ENCODE results near the gene ZNG1A. TPM values are rescaled to one million over a fixed set of nuclear protein-coding genes. Genes with fewer than 3 reads are reported as not detected.
A peak's percentile ranks its signal among the peaks of the same experiment; 100 is the strongest.
"Not testable (repeated sequence)": the region's sequence is repeated elsewhere in the genome, so short reads cannot be mapped to it uniquely, and the experiment has no call there.

The ZNG1A gene
- total RNA-seq = 29.6 and 30.3 TPM in 2 replicates

- intact Hi-C loops (cut with micrococcal nuclease); H3K27me3 Mint-ChIP-seq; H3K4me1 Mint-ChIP-seq; H3K36me3 Mint-ChIP-seq (ENCODE audit: low read depth); H3K9me3 Mint-ChIP-seq: not testable (repeated sequence)
- Mint-ChIP-seq H3K27ac (peak within 1 kb of the TSS; percentile 78), H3K4me3 (peak within 1 kb of the TSS; percentile 86)
- peak; percentile 55 for DNase-seq
These were observed at the start of gene ZNG1A for GRCh38 chr9:178970-179383. TSS of gene ZNG1A (minus strand) at chr9:179056. CDS start at chr9:178969, 87 bp downstream.

- H3K27me3 Mint-ChIP-seq = no peaks in the 10 kb centered on the region
- peaks cover 13% of the 10 kb centered on the region for H3K9me3 Mint-ChIP-seq
- intact Hi-C loops (cut with micrococcal nuclease) = no loop called here
- H3K4me1 Mint-ChIP-seq = peaks cover 17% of the 10 kb centered on the region
- no peak overlapping the region for H3K27ac Mint-ChIP-seq
- no peak overlapping the region for H3K4me3 Mint-ChIP-seq
- peak; percentile 39 for DNase-seq
- H3K36me3 Mint-ChIP-seq (ENCODE audit: low read depth) = peaks cover 16% of the 10 kb centered on the region
These were observed 49.0 kb upstream of the ZNG1A start for GRCh38 chr9:227860-228259.

DNA sequence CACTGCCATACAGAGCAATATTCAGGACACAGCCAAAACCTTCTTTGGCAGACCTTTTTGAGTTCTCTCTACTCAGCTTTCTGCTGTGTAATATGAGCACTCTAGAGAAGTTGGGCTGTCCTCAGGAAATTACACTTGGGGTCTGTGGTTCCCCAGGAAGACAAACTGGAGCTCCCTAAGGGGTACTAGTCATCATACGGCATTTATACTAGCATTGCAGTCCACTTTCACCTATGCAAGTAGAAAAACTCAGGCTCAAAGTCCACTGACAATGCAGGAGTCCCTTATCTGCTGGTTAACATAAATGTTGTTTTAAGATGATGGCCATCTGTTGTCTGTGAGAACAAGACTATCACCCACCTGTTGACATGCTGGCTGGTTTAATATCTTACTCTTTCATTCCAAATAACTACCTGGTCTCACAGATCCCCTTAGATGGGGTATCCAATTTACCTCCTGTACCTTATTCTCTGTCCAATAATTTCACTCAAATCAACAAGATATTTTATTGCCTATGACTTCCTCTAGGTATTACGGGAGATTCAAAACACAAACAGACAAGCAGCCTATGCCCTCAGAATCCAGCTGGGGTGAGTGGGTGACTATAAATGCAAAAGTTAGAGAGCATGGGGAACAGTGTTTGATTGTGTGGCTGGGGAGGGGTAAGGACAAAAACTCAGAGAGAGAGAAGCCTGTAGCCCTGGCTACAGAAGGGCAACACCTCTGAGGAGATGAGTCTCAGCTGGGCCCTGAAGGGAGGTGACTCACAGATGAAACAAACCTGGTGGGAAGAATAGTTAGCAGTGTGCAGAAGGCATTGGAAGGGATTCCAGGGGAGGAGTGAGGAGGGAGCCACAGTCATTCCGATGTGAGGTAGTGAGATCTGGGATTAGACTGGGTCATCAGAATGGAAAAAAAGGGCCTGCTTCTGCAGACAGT, 46.0 kb upstream of the ZNG1A start:
- Mint-ChIP-seq H3K9me3 (peaks cover 13% of the 10 kb centered on the region), H3K36me3 (ENCODE audit: low read depth) (peaks cover 12% of the 10 kb centered on the region), H3K4me3 (peak overlapping the region; percentile 29), H3K4me1 (peaks cover 35% of the 10 kb centered on the region), H3K27me3 (no peaks in the 10 kb centered on the region), H3K27ac (no peak overlapping the region)
- DNase-seq = peak; percentile 60
- intact Hi-C loops (cut with micrococcal nuclease) = no loop called here

GRCh38 chr9:224026-224425, 45.2 kb upstream of the ZNG1A start:
- no peaks in the 10 kb centered on the region for H3K27me3 Mint-ChIP-seq
- H3K27ac Mint-ChIP-seq = no peak overlapping the region
- no peak for DNase-seq
- peaks cover 11% of the 10 kb centered on the region for H3K36me3 Mint-ChIP-seq (ENCODE audit: low read depth)
- intact Hi-C loops (cut with micrococcal nuclease) = no loop called here
- H3K4me1 Mint-ChIP-seq = peaks cover 34% of the 10 kb centered on the region
- peaks cover 8% of the 10 kb centered on the region for H3K9me3 Mint-ChIP-seq
- H3K4me3 Mint-ChIP-seq = peak overlapping the region; percentile 29

DNA sequence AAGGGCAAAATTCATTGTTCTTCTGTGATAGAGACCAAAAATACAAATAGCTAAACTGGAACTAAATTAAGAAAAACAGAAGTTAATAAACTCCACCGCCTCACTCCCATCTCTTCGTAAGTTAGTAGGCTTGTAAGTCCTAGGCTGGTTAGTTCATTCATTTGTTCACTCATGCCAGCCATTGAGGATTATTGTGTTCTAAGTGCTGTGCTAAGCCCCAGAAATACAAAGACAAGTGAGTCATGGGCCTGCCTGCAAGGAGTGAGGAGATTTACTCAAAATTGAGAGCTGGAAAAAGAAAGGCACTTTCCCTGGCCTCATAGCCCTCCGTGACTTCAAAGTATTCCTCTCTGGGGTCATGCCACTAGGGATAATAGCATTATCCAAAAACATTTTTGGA, 44.3 kb upstream of the ZNG1A start:
- Mint-ChIP-seq H3K4me3 (peak overlapping the region; percentile 60), H3K9me3 (peaks cover 7% of the 10 kb centered on the region), H3K27me3 (no peaks in the 10 kb centered on the region), H3K36me3 (ENCODE audit: low read depth) (peaks cover 9% of the 10 kb centered on the region), H3K4me1 (peaks cover 34% of the 10 kb centered on the region), H3K27ac (peak overlapping the region; percentile 70)
- intact Hi-C loops (cut with micrococcal nuclease) = no loop called here
- DNase-seq = peak; percentile 50

GRCh38 chr9:221989-222776, 43.3 kb upstream of the ZNG1A start:
- intact Hi-C loops (cut with micrococcal nuclease) = no loop called here
- peak overlapping the region; percentile 70 for H3K27ac Mint-ChIP-seq
- peak overlapping the region; percentile 60 for H3K4me3 Mint-ChIP-seq
- H3K36me3 Mint-ChIP-seq (ENCODE audit: low read depth) = peaks cover 3% of the 10 kb centered on the region
- peak; percentile 57 for DNase-seq
- H3K27me3 Mint-ChIP-seq = no peaks in the 10 kb centered on the region
- H3K9me3 Mint-ChIP-seq = no peaks in the 10 kb centered on the region
- H3K4me1 Mint-ChIP-seq = peaks cover 33% of the 10 kb centered on the region

- Mint-ChIP-seq H3K9me3 (no peaks in the 10 kb centered on the region), H3K4me1 (peaks cover 48% of the 10 kb centered on the region), H3K4me3 (no peak overlapping the region), H3K27me3 (peaks cover 3% of the 10 kb centered on the region), H3K27ac (no peak overlapping the region), H3K36me3 (ENCODE audit: low read depth) (peaks cover 4% of the 10 kb centered on the region)
- intact Hi-C loops (cut with micrococcal nuclease) = loop anchor here (5.0 kb wide), 1 partner anchor 77 kb away; no protein-coding TSS in a partner anchor
- peak; percentile 49 for DNase-seq
These were observed 41.0 kb upstream of the ZNG1A start for GRCh38 chr9:219670-220365.

GRCh38 chr9:219036-219435, 40.2 kb upstream of the ZNG1A start:
- H3K27ac Mint-ChIP-seq; H3K36me3 Mint-ChIP-seq (ENCODE audit: low read depth); H3K9me3 Mint-ChIP-seq; H3K4me3 Mint-ChIP-seq; H3K27me3 Mint-ChIP-seq: not testable (repeated sequence)
- peak; percentile 26 for DNase-seq
- intact Hi-C loops (cut with micrococcal nuclease) = loop anchor here (5.0 kb wide), 1 partner anchor 78 kb away; no protein-coding TSS in a partner anchor
- peaks cover 44% of the 10 kb centered on the region for H3K4me1 Mint-ChIP-seq

DNA sequence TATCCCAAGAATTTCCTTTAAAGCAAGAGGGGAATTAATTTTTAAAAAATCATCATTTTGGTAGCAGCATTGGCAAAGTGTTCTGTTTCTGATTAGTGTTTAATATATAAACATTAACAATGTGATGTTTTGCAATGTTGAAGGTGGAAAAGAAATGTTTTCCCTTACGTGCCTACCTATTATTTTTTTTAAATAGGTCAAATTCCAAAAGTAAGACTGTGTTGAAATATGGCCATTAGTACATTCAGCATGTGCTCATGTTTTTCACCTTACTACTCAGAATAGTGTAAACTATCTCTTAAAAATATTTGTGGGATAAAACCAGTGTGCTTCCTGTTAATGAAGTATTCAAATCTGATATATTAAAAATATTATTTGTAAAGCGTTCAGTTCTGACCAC, 39.1 kb upstream of the ZNG1A start:
- Mint-ChIP-seq H3K4me3 (no peak overlapping the region), H3K4me1 (peaks cover 39% of the 10 kb centered on the region), H3K9me3 (no peaks in the 10 kb centered on the region), H3K27me3 (peaks cover 3% of the 10 kb centered on the region), H3K27ac (no peak overlapping the region), H3K36me3 (ENCODE audit: low read depth) (peaks cover 4% of the 10 kb centered on the region)
- intact Hi-C loops (cut with micrococcal nuclease) = loop anchor here (5.0 kb wide), 1 partner anchor 79 kb away; no protein-coding TSS in a partner anchor
- no peak for DNase-seq

GRCh38 chr9:216866-217265, 38.0 kb upstream of the ZNG1A start:
- DNase-seq = no peak
- intact Hi-C loops (cut with micrococcal nuclease) = loop anchor here (5.0 kb wide), 1 partner anchor 80 kb away; no protein-coding TSS in a partner anchor
- H3K27me3 Mint-ChIP-seq = peaks cover 3% of the 10 kb centered on the region
- H3K4me3 Mint-ChIP-seq = peak overlapping the region; percentile 80
- peak overlapping the region; percentile 1 for H3K27ac Mint-ChIP-seq
- H3K36me3 Mint-ChIP-seq (ENCODE audit: low read depth) = peaks cover 4% of the 10 kb centered on the region
- peaks cover 28% of the 10 kb centered on the region for H3K4me1 Mint-ChIP-seq
- H3K9me3 Mint-ChIP-seq = no peaks in the 10 kb centered on the region

GRCh38 chr9:215631-216155, 36.8 kb upstream of the ZNG1A start:
- peaks cover 25% of the 10 kb centered on the region for H3K4me1 Mint-ChIP-seq
- H3K27me3 Mint-ChIP-seq = peaks cover 3% of the 10 kb centered on the region
- peak overlapping the region; percentile 80 for H3K4me3 Mint-ChIP-seq
- no peak overlapping the region for H3K27ac Mint-ChIP-seq
- H3K36me3 Mint-ChIP-seq (ENCODE audit: low read depth) = peaks cover 4% of the 10 kb centered on the region
- intact Hi-C loops (cut with micrococcal nuclease) = loop anchor here (1.0 to 5.0 kb wide), 3 partner anchors 57 to 82 kb away; no protein-coding TSS in a partner anchor
- peak; percentile 55 for DNase-seq
- H3K9me3 Mint-ChIP-seq = no peaks in the 10 kb centered on the region

- peaks cover 3% of the 10 kb centered on the region for H3K27me3 Mint-ChIP-seq
- peaks cover 20% of the 10 kb centered on the region for H3K4me1 Mint-ChIP-seq
- H3K27ac Mint-ChIP-seq = peak within 1 kb of the TSS; percentile 81
These were observed 36.0 kb upstream of the ZNG1A start, which contains the start of gene DOCK8 for GRCh38 chr9:214648-215493. TSS of gene DOCK8 (plus strand) at chr9:214865. CDS start at chr9:214977, 112 bp downstream.

More at GRCh38 chr9:214648-215493, 36.0 kb upstream of the ZNG1A start, which contains the start of gene DOCK8:
- intact Hi-C loops (cut with micrococcal nuclease) = loop anchor here (1.0 to 5.0 kb wide), 3 partner anchors 57 to 82 kb away; no protein-coding TSS in a partner anchor
- Mint-ChIP-seq H3K36me3 (ENCODE audit: low read depth) (peaks cover 1% of the 10 kb centered on the region), H3K4me3 (peak within 1 kb of the TSS; percentile 80), H3K9me3 (no peaks in the 10 kb centered on the region)
- DNase-seq = peak; percentile 90
